ENCODE measurements around the gene SLC17A2.
"Not testable (repeated sequence)": the region's sequence is repeated elsewhere in the genome, so short reads cannot be mapped to it uniquely, and the experiment has no call there.

Gene SLC17A2

DNA sequence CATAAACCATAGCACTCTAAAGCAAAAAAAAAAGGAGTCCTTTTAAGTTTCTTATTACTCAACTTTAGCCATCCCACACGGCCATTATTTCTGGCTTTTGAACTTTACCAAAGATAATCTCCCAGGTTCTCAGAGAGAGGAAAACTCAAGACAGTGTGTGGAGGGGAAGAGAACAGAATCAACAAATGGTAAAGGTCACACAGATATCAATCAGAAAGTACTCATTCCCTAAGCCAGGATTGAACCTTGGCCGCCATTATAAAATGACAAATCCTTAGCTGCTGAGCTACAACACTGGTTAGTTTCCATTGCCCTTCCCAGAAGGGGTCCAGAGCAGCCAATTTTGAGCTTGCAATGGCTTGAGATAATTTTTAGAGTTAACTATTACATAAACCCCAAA lies 22.0 kb upstream of the SLC17A2 start:
- no peaks in the 10 kb centered on the region for H3K9me3 ChIP-seq (ENCODE audit: control insufficient read depth, low read length)
- 85 to 100% methylated on average over 1 to 2 of the region's 2 CpGs for WGBS, 2 experiments

DNA sequence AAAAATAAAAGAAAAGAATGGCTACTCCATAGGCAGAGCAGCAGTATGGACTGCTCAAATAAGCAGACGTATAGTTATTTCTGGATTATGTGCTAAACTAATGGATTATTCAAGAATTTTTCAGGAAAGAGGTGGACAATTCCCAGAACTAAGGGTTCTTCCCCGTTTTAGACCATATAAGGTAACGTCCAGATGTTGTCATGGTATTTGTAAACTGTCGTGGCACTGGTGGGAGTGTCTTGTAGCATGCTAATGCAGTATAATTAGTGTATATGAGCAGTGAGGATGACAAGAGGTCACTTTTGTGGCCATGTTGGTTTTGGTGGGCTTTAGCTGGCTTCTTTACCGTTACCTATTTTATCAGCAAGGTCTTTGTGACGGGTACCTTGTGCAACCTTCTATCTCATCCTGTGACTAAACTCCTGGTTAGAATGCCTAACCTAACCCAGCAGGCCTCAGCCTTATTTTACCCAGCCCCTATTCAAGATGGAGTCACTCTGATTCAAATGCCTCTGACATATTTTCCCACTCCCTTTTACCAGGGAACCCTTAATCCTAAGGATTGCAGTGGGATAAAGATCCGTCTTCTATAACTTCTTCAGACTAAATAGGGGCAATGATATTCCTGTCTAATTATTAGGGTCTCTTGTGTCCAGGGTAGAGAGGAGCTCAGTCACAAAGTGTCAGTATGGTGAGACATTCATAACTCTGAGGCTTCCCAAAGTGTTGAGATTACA lies 21.0 kb upstream of the SLC17A2 start:
- 87 to 96% methylated on average over 7 of the region's 7 CpGs for WGBS, 2 experiments
- H3K36me3 ChIP-seq (ENCODE audit: control insufficient read depth, insufficient read depth, low read length): no peaks in the 10 kb centered on the region
- no peak overlapping the region for H3K4me3 ChIP-seq (ENCODE audit: insufficient read depth, low read depth, low read length)
- no peaks in the 10 kb centered on the region for H3K9me3 ChIP-seq (ENCODE audit: control insufficient read depth, low read length)
- no peaks in the 10 kb centered on the region for H3K4me1 ChIP-seq (ENCODE audit: control insufficient read depth, insufficient read depth, low read length)
- H3K27ac ChIP-seq (ENCODE audit: insufficient read depth, low read depth, low read length, poor library complexity, severe bottlenecking): no peak overlapping the region
- H3K27me3 ChIP-seq (ENCODE audit: control insufficient read depth, insufficient read depth, low read length, poor library complexity, severe bottlenecking): no peaks in the 10 kb centered on the region

More for the DNA sequence above, 22.0 kb upstream of the SLC17A2 start:
- Histone ChIP-seq H3K4me1 (ENCODE audit: control insufficient read depth, insufficient read depth, low read length) (no peaks in the 10 kb centered on the region), H3K4me3 (ENCODE audit: insufficient read depth, low read depth, low read length) (no peak overlapping the region), H3K27me3 (ENCODE audit: control insufficient read depth, insufficient read depth, low read length, poor library complexity, severe bottlenecking) (no peaks in the 10 kb centered on the region), H3K27ac (ENCODE audit: insufficient read depth, low read depth, low read length, poor library complexity, severe bottlenecking) (no peak overlapping the region), H3K36me3 (ENCODE audit: control insufficient read depth, insufficient read depth, low read length) (no peaks in the 10 kb centered on the region)

GRCh38 chr6:25950297-25950696 lies 19.8 kb upstream of the SLC17A2 start:
- 91 to 92% methylated on average over 4 of the region's 4 CpGs for WGBS, 2 experiments
- H3K36me3 ChIP-seq (ENCODE audit: control insufficient read depth, insufficient read depth, low read length): no peaks in the 10 kb centered on the region
- no peak overlapping the region for H3K27ac ChIP-seq (ENCODE audit: insufficient read depth, low read depth, low read length, poor library complexity, severe bottlenecking)

DNA sequence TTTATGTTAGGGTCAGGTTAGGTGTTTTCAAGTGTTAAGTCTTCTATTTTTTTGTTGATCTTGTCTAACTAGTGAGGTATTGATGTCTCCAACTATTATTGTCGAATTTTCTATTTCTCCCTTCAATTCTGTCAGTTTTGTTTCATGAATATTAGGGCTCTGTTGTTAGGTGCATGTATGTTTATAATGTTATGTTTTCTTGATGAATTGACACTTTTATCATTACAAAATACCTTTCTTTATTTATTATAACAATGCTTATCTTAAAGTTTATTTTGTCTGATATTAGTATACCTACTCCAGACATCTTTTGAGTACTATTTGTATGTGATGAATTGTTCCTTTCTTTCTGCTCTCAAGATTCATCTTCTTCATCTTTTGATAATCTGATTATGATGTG lies 19.2 kb upstream of the SLC17A2 start:
- Histone ChIP-seq H3K4me3 (ENCODE audit: insufficient read depth, low read depth, low read length) (no peak overlapping the region), H3K27me3 (ENCODE audit: control insufficient read depth, insufficient read depth, low read length, poor library complexity, severe bottlenecking) (no peaks in the 10 kb centered on the region), H3K27ac (ENCODE audit: insufficient read depth, low read depth, low read length, poor library complexity, severe bottlenecking) (no peak overlapping the region), H3K9me3 (ENCODE audit: control insufficient read depth, low read length) (no peaks in the 10 kb centered on the region), H3K36me3 (ENCODE audit: control insufficient read depth, insufficient read depth, low read length) (no peaks in the 10 kb centered on the region), H3K4me1 (ENCODE audit: control insufficient read depth, insufficient read depth, low read length) (no peaks in the 10 kb centered on the region)
- WGBS, 2 experiments: 100% methylated on average over 1 of the region's 1 CpG; no CpG with 5 or more reads in 1 of the 2 experiments

More at GRCh38 chr6:25950297-25950696, 19.8 kb upstream of the SLC17A2 start:
- Histone ChIP-seq H3K4me1 (ENCODE audit: control insufficient read depth, insufficient read depth, low read length) (no peaks in the 10 kb centered on the region), H3K27me3 (ENCODE audit: control insufficient read depth, insufficient read depth, low read length, poor library complexity, severe bottlenecking) (no peaks in the 10 kb centered on the region), H3K9me3 (ENCODE audit: control insufficient read depth, low read length) (no peaks in the 10 kb centered on the region), H3K4me3 (ENCODE audit: insufficient read depth, low read depth, low read length) (no peak overlapping the region)

- H3K4me3 ChIP-seq (ENCODE audit: insufficient read depth, low read depth, low read length); H3K27me3 ChIP-seq (ENCODE audit: control insufficient read depth, insufficient read depth, low read length, poor library complexity, severe bottlenecking); H3K9me3 ChIP-seq (ENCODE audit: control insufficient read depth, low read length); H3K36me3 ChIP-seq (ENCODE audit: control insufficient read depth, insufficient read depth, low read length); H3K27ac ChIP-seq (ENCODE audit: insufficient read depth, low read depth, low read length, poor library complexity, severe bottlenecking); H3K4me1 ChIP-seq (ENCODE audit: control insufficient read depth, insufficient read depth, low read length): not testable (repeated sequence)
- 91 to 94% methylated on average over 3 of the region's 3 CpGs for WGBS, 2 experiments
Observed at GRCh38 chr6:25947492-25947891, 17.0 kb upstream of the SLC17A2 start.

DNA sequence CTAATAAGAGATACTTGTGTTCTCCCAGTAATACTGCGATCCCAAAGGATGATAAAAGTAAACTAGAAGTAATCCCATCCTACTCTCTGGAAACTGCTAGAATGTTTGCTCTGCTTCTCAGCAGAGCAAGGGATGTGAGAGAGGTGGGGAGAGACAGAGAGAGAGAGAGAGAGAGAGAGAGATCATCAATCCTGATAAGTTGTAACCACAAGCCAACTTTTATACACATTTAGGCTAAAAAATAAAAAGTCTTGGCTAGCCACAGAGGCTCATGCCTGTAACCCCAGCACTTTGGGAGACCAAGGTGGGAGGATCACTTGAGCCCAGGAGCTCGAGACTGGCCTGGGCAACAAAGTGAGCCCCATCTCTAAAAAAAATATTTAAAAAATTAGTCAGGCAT lies 16.1 kb upstream of the SLC17A2 start:
- Histone ChIP-seq H3K27me3 (ENCODE audit: control insufficient read depth, insufficient read depth, low read length, poor library complexity, severe bottlenecking) (no peaks in the 10 kb centered on the region), H3K4me3 (ENCODE audit: insufficient read depth, low read depth, low read length) (no peak overlapping the region), H3K27ac (ENCODE audit: insufficient read depth, low read depth, low read length, poor library complexity, severe bottlenecking) (no peak overlapping the region), H3K4me1 (ENCODE audit: control insufficient read depth, insufficient read depth, low read length) (no peaks in the 10 kb centered on the region), H3K9me3 (ENCODE audit: control insufficient read depth, low read length) (no peaks in the 10 kb centered on the region), H3K36me3 (ENCODE audit: control insufficient read depth, insufficient read depth, low read length) (no peaks in the 10 kb centered on the region)
- 84 to 97% methylated on average over 1 to 2 of the region's 2 CpGs for WGBS, 2 experiments

- H3K4me1 ChIP-seq (ENCODE audit: control insufficient read depth, insufficient read depth, low read length); H3K27ac ChIP-seq (ENCODE audit: insufficient read depth, low read depth, low read length, poor library complexity, severe bottlenecking); H3K4me3 ChIP-seq (ENCODE audit: insufficient read depth, low read depth, low read length); H3K36me3 ChIP-seq (ENCODE audit: control insufficient read depth, insufficient read depth, low read length); H3K9me3 ChIP-seq (ENCODE audit: control insufficient read depth, low read length); H3K27me3 ChIP-seq (ENCODE audit: control insufficient read depth, insufficient read depth, low read length, poor library complexity, severe bottlenecking): not testable (repeated sequence)
- WGBS, 2 experiments: 93 to 96% methylated on average over 3 of the region's 3 CpGs
Observed at GRCh38 chr6:25945738-25946137, 15.2 kb upstream of the SLC17A2 start.

DNA sequence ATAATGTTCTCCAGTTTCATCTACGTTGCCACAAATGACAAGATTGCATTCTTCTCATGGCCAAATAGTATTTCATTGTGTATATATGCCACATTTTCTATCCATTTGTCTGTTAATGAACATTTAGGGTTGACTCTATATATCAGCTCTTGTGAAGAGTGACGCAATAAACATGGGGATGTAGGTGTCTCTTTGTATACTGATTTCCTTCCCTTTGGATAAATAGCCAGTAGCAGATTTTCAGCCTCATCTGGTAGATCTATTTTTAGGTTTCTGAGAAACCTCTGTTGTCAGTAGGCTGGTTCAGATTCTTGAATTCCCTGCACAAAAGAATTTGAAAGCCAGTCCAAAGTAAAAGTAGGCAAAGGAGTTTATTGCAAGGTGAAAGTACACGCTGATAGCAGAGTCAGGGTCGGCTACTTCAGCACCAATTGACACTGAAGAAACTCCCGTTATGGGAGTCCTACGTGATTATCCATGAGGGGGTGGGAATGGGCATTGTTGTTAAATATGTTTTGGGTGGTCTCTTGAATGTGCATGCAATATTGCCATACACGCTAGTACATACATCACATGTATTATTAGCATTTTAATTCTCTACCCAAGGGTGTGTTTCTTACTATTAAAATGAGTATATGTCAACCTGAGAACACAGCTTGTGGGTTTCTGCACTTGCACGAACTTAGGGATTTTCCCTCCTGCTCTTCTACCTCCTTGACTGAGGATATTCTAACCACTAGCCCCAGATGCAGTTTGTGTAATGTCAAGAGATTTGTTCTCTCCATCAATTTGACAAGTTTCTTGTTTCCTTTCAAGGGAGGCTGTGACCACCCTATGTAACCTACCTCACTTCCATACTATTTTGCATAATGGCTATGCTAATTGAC lies 14.4 kb upstream of the SLC17A2 start:
- no peaks in the 10 kb centered on the region for H3K27me3 ChIP-seq (ENCODE audit: control insufficient read depth, insufficient read depth, low read length, poor library complexity, severe bottlenecking)
- WGBS, 2 experiments: 95 to 96% methylated on average over 6 to 7 of the region's 8 CpGs

GRCh38 chr6:25943887-25944286 lies 13.4 kb upstream of the SLC17A2 start:
- no peak overlapping the region for H3K4me3 ChIP-seq (ENCODE audit: insufficient read depth, low read depth, low read length)
- H3K27ac ChIP-seq (ENCODE audit: insufficient read depth, low read depth, low read length, poor library complexity, severe bottlenecking): no peak overlapping the region
- no peaks in the 10 kb centered on the region for H3K9me3 ChIP-seq (ENCODE audit: control insufficient read depth, low read length)
- H3K36me3 ChIP-seq (ENCODE audit: control insufficient read depth, insufficient read depth, low read length): no peaks in the 10 kb centered on the region
- H3K4me1 ChIP-seq (ENCODE audit: control insufficient read depth, insufficient read depth, low read length): no peaks in the 10 kb centered on the region
- 89% methylated on average over 1 of the region's 1 CpG; no CpG with 5 or more reads in 1 of the 2 experiments for WGBS, 2 experiments
- no peaks in the 10 kb centered on the region for H3K27me3 ChIP-seq (ENCODE audit: control insufficient read depth, insufficient read depth, low read length, poor library complexity, severe bottlenecking)

More for the DNA sequence above, 14.4 kb upstream of the SLC17A2 start:
- Histone ChIP-seq H3K36me3 (ENCODE audit: control insufficient read depth, insufficient read depth, low read length) (no peaks in the 10 kb centered on the region), H3K4me1 (ENCODE audit: control insufficient read depth, insufficient read depth, low read length) (no peaks in the 10 kb centered on the region), H3K9me3 (ENCODE audit: control insufficient read depth, low read length) (no peaks in the 10 kb centered on the region), H3K27ac (ENCODE audit: insufficient read depth, low read depth, low read length, poor library complexity, severe bottlenecking) (no peak overlapping the region), H3K4me3 (ENCODE audit: insufficient read depth, low read depth, low read length) (no peak overlapping the region)

GRCh38 chr6:25942561-25943147 lies 12.2 kb upstream of the SLC17A2 start:
- H3K27ac ChIP-seq (ENCODE audit: insufficient read depth, low read depth, low read length, poor library complexity, severe bottlenecking): no peak overlapping the region
- no peaks in the 10 kb centered on the region for H3K27me3 ChIP-seq (ENCODE audit: control insufficient read depth, insufficient read depth, low read length, poor library complexity, severe bottlenecking)
- H3K36me3 ChIP-seq (ENCODE audit: control insufficient read depth, insufficient read depth, low read length): no peaks in the 10 kb centered on the region
- WGBS, 2 experiments: 61% methylated on average over 2 to 3 of the region's 3 CpGs
- no peaks in the 10 kb centered on the region for H3K9me3 ChIP-seq (ENCODE audit: control insufficient read depth, low read length)
- H3K4me1 ChIP-seq (ENCODE audit: control insufficient read depth, insufficient read depth, low read length): no peaks in the 10 kb centered on the region
- H3K4me3 ChIP-seq (ENCODE audit: insufficient read depth, low read depth, low read length): no peak overlapping the region

All from ectodermal cell (in vitro differentiated cells).